AG09319 (cell line): ENCODE results near the gene CAND2.
"Not testable (repeated sequence)": the region's sequence is repeated elsewhere in the genome, so short reads cannot be mapped to it uniquely, and the experiment has no call there.

ENCODE experiments used
- DNase-seq: peaks from one replicate; pipeline ENCODE4 v3.0.0-alpha.2; 2010; ENCODE audit warnings: low read depth; ENCODE audit errors: extremely low read depth
- CTCF ChIP-seq: IDR thresholded peaks from 2 replicates; pipeline ENCODE4 v1.5.1; 2011; ENCODE audit warnings: low read depth, mild to moderate bottlenecking, inconsistent platforms, low read length, moderate library complexity

The CAND2 gene

GRCh38 chr3:12877040-12877439 lies 80.6 kb downstream of the CAND2 start:
- TF ChIP-seq CTCF, result no peak
- DNase-seq, result no peak

- DNase-seq, result no peak
- no peak for TF ChIP-seq CTCF
These were observed 81.7 kb downstream of the CAND2 start for GRCh38 chr3:12878141-12878574.

GRCh38 chr3:12878758-12879157 lies 82.3 kb downstream of the CAND2 start:
- not testable (repeated sequence) for DNase-seq

GRCh38 chr3:12879191-12879815 lies 82.8 kb downstream of the CAND2 start:
- no peak for DNase-seq
- TF ChIP-seq CTCF, result no peak

- DNase-seq, result not testable (repeated sequence)
These were observed 85.4 kb downstream of the CAND2 start for GRCh38 chr3:12881858-12882257.

GRCh38 chr3:12882336-12883310 lies 86.1 kb downstream of the CAND2 start:
- no peak for TF ChIP-seq CTCF
- DNase-seq, result no peak

- DNase-seq, result no peak
- TF ChIP-seq CTCF, result no peak
These were observed 87.8 kb downstream of the CAND2 start for GRCh38 chr3:12884186-12884680.
